LNCaP clone FGC (cell line): Measurements from ENCODE around the gene CROT.
A peak's percentile ranks its signal among the peaks of the same experiment; 100 is the strongest.

Experiments
- DNase-seq: peaks from one replicate; pipeline ENCODE4 v3.0.0-alpha.2; 2011; ENCODE audit warnings: low read depth
- H3K4me3 ChIP-seq: 2 replicates; pipeline ENCODE4 v1.5.1; 2011; ENCODE audit warnings: mild to moderate bottlenecking, low read depth, low read length, control low read depth
- CTCF ChIP-seq: IDR thresholded peaks from 2 replicates; pipeline ENCODE4 v1.5.1; 2012; ENCODE audit warnings: mild to moderate bottlenecking; ENCODE audit not compliant: control insufficient read depth, insufficient read depth; ENCODE audit errors: extremely low read depth

Gene CROT

GRCh38 chr7:87424075-87424474, 78.6 kb downstream of the CROT start:
- TF ChIP-seq CTCF, result no peak
- peak; percentile 94 for DNase-seq
- no peak overlapping the region for H3K4me3 ChIP-seq

DNA sequence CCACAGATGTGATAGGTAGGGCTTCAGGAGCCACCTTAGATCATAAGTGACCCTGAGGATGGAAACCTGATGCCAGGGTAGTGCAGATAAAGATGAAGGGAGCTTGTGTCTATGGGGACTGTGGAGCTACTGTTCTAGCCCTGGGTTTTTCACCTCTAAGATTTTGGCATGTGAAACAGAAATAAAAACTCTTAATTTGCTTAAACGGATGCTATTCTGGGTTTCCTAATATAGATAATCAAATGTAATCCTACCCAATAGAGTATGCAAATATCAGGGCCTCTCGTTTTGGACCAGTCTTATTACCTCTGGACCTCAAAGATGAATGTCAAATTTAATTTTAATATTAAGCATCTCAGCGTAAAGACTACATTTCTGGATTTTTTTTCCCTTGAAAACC, 80.7 kb downstream of the CROT start:
- no peak for DNase-seq
- no peak overlapping the region for H3K4me3 ChIP-seq
- TF ChIP-seq CTCF, result no peak

GRCh38 chr7:87427288-87427687, 81.8 kb downstream of the CROT start:
- TF ChIP-seq CTCF, result no peak
- no peak overlapping the region for H3K4me3 ChIP-seq
- no peak for DNase-seq

- no peak for TF ChIP-seq CTCF
- H3K4me3 ChIP-seq, result no peak overlapping the region
- no peak for DNase-seq
Observed at GRCh38 chr7:87432536-87432935, 87.1 kb downstream of the CROT start.

DNA sequence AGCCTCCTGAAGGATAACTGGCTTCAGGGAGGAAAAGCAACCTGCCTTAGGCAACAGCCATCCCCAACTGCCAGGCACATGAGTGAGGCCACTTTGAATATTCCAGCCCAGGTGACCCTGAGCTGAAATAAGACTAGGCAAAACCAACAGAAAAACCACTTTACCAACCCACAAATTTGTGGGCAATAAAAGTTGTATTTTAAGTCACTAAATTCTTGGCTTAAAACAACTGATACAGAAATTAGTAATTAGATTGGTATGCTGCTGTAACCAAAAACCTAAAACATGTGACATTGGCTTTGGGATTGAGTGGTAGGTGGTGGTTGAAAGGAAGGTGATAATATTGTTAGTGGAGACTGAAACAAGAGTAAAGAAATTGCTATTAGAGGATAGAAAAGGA, 90.1 kb downstream of the CROT start:
- TF ChIP-seq CTCF, result no peak
- DNase-seq, result no peak
- no peak overlapping the region for H3K4me3 ChIP-seq

DNA sequence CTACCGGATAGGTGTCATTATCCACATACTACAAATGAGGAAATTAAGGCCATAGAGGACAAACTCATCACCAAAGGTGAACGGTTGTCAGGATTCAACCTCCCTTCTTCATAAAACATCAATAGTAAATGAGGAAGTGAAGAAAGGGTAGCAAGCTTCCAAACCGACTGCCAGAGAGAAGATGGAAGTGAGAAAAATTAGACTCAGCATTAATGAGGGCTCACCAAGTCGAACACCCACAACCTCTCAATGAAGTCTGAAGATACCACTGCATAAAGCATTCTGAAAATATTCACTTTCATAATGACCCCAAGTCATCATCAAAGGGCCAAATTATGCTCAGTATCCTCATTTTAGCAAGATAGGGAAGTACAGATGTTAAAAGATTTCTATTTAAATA, 100.4 kb downstream of the CROT start:
- no peak overlapping the region for H3K4me3 ChIP-seq
- no peak for DNase-seq

DNA sequence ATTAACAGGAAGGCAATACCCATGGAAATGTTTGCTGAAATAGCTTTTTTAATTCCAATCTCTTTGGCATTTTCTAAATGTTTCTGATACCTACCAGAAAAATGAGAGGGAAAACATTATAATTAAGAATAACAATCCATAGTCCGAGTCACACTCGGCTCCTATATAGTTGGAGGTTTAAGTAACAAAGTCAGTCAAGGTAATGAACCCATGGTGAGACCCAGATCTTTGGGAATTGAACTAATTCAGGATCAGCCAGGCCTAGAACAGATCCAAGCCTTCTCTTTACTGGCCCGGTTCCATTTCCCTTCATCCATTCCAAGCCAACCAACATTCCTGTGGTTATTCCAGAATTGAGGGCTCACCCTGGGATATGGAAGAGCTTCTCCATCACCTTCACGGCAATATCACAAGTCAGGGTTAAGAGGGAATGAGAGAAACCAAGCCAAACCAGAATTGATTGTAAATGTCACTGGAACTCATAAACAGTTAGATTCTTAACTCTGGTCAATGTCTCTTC, 101.7 kb downstream of the CROT start:
- no peak for DNase-seq
- H3K4me3 ChIP-seq, result no peak overlapping the region
- TF ChIP-seq CTCF, result no peak

More for the DNA sequence above, 100.4 kb downstream of the CROT start:
- no peak for TF ChIP-seq CTCF
